ENCODE results near the gene RBP7.

The RBP7 gene

GRCh38 chr1:10057796-10058195 is 60.8 kb downstream of the RBP7 start:
- DNase-seq (ENCODE audit: low read depth): no peak
- no peak for TF ChIP-seq CTCF (conservative IDR thresholded peaks at IDR 0.05; ENCODE audit: low read length)
- no peak overlapping the region for H3K4me3 ChIP-seq (ENCODE audit: low read length)

- TF ChIP-seq CTCF (conservative IDR thresholded peaks at IDR 0.05; ENCODE audit: low read length): no peak
- DNase-seq (ENCODE audit: low read depth): no peak
- H3K4me3 ChIP-seq (ENCODE audit: low read length): no peak overlapping the region
Measured at GRCh38 chr1:10059342-10059718, 62.3 kb downstream of the RBP7 start.

- TF ChIP-seq CTCF (conservative IDR thresholded peaks at IDR 0.05; ENCODE audit: low read length): no peak
- no peak for DNase-seq (ENCODE audit: low read depth)
- H3K4me3 ChIP-seq (ENCODE audit: low read length): no peak overlapping the region
Measured at GRCh38 chr1:10060311-10061100, 63.5 kb downstream of the RBP7 start.

- no peak for DNase-seq (ENCODE audit: low read depth)
- no peak overlapping the region for H3K4me3 ChIP-seq (ENCODE audit: low read length)
- no peak for TF ChIP-seq CTCF (conservative IDR thresholded peaks at IDR 0.05; ENCODE audit: low read length)
Measured at GRCh38 chr1:10061276-10061675, 64.2 kb downstream of the RBP7 start.

- no peak for TF ChIP-seq CTCF (conservative IDR thresholded peaks at IDR 0.05; ENCODE audit: low read length)
- no peak overlapping the region for H3K4me3 ChIP-seq (ENCODE audit: low read length)
- no peak for DNase-seq (ENCODE audit: low read depth)
Measured at GRCh38 chr1:10063878-10064277, 66.8 kb downstream of the RBP7 start.

GRCh38 chr1:10064416-10065343 is 67.7 kb downstream of the RBP7 start:
- DNase-seq (ENCODE audit: low read depth): no peak
- no peak overlapping the region for H3K4me3 ChIP-seq (ENCODE audit: low read length)
- no peak for TF ChIP-seq CTCF (conservative IDR thresholded peaks at IDR 0.05; ENCODE audit: low read length)
